B cell (primary cell): ENCODE results near the gene MROH2A. TPM values are rescaled to one million over a fixed set of nuclear protein-coding genes. Genes with fewer than 3 reads are reported as not detected.
"Not testable (repeated sequence)": the region's sequence is repeated elsewhere in the genome, so short reads cannot be mapped to it uniquely, and the experiment has no call there.

Source experiments
- ATAC-seq: fragments of 200-7000 bp; cut with Tn5 transposase; one replicate; pipeline ENCODE4 v1.10.0; 2021; ENCODE audit warnings: low read depth, mild to moderate bottlenecking, moderate number of reproducible peaks, moderate library complexity
- CTCF ChIA-PET: fragments of 350-600 bp; sonication (Branson Sonifier 250); formaldehyde crosslinking; loops from one replicate; lab custom pipeline; 2021; ENCODE audit warnings: antibody characterized with exemption, inconsistent platforms; lab: Charles Lee
- POLR2A ChIA-PET: fragments of 350-600 bp; sonication (Branson Sonifier 250); formaldehyde crosslinking; loops from one replicate; lab custom pipeline; 2021; ENCODE audit warnings: antibody characterized with exemption; lab: Charles Lee
- DNase-seq: peaks from one replicate; pipeline ENCODE4 v3.0.0; 2013
- H2AFZ ChIP-seq: 2 replicates; pipeline ENCODE4 v1.6.1; 2012; ENCODE audit warnings: mild to moderate bottlenecking, low read depth, low read length; ENCODE audit not compliant: insufficient read depth, poor library complexity, severe bottlenecking
- H3K27ac ChIP-seq, 2 donors: 1 replicate in 1 of 2; 2 replicates in 1 of 2; pipeline ENCODE4 v1.5.1; 2012 to 2013; ENCODE audit warnings: low read length in 2 of 2, mild to moderate bottlenecking in 2 of 2, moderate library complexity in 1 of 2
- H3K27me3 ChIP-seq, 4 experiments: fragments of 200-600 bp in 1 of 4; sonication (generic) in 1 of 4; replicated peaks in 1 of 4; 1 replicate in 2 of 4; 2 replicates in 2 of 4; pipeline versions ENCODE4 v1.6.1 to v1.7.0; 2013 to 2016; ENCODE audit warnings: low read length in 3 of 4, mild to moderate bottlenecking in 2 of 4, mixed read lengths in 1 of 4, moderate library complexity in 1 of 4; ENCODE audit not compliant: insufficient read depth in 4 of 4, control insufficient read depth in 3 of 4; ENCODE audit errors: control extremely low read depth in 1 of 4
- H3K36me3 ChIP-seq, 2 experiments: replicated peaks in 1 of 2; 1 replicate in 1 of 2; 2 replicates in 1 of 2; pipeline versions ENCODE4 v1.6.1 to v1.7.1; 2013; ENCODE audit warnings: low read length in 1 of 2; ENCODE audit not compliant: insufficient read depth in 2 of 2, control insufficient read depth in 1 of 2; ENCODE audit errors: control extremely low read depth in 1 of 2, extremely low read depth in 1 of 2
- H3K4me1 ChIP-seq, 2 donors: fragments of 200-600 bp in 1 of 2; sonication (generic) in 1 of 2; 1 replicate in 1 of 2; 2 replicates in 1 of 2; pipeline versions ENCODE4 v1.5.1 to v1.6.1; 2013 to 2017; ENCODE audit warnings: low read length in 2 of 2; ENCODE audit not compliant: control insufficient read depth in 2 of 2, insufficient read depth in 2 of 2
- H3K4me2 ChIP-seq: replicated peaks from 2 replicates; pipeline ENCODE3; 2012; ENCODE audit warnings: mild to moderate bottlenecking, low read depth, low read length; ENCODE audit not compliant: poor library complexity, severe bottlenecking
- H3K4me3 ChIP-seq, 5 experiments: fragments of 200-600 bp in 1 of 5; sonication (generic) in 1 of 5; 1 replicate in 3 of 5; 2 replicates in 2 of 5; pipeline versions ENCODE4 v1.5.1 to v1.7.0; 2011 to 2016; ENCODE audit warnings: low read length in 4 of 5, mild to moderate bottlenecking in 4 of 5, low read depth in 2 of 5, control low read depth in 1 of 5, moderate library complexity in 1 of 5; ENCODE audit not compliant: insufficient read depth in 1 of 5; ENCODE audit errors: control extremely low read depth in 1 of 5, extremely low read depth in 1 of 5
- H3K79me2 ChIP-seq: fragments of 200-600 bp; sonication (generic); one replicate; pipeline ENCODE4 v1.6.0; 2016; ENCODE audit warnings: low read length; ENCODE audit not compliant: control insufficient read depth, insufficient read depth
- H3K9ac ChIP-seq: fragments of 200-600 bp; sonication (generic); 2 replicates; pipeline ENCODE4 v1.6.1; 2017; ENCODE audit warnings: mild to moderate bottlenecking, low read length, moderate library complexity
- H3K9me3 ChIP-seq, 3 donors: one replicate each; pipeline versions ENCODE4 v1.6.1 to v1.7.1; 2013; ENCODE audit warnings: low read length in 2 of 3; ENCODE audit not compliant: control insufficient read depth in 2 of 3, insufficient read depth in 1 of 3; ENCODE audit errors: control extremely low read depth in 1 of 3
- H4K20me1 ChIP-seq: 2 replicates; pipeline ENCODE4 v1.6.0; 2012; ENCODE audit warnings: mild to moderate bottlenecking, low read length; ENCODE audit not compliant: insufficient read depth, control insufficient read depth, poor library complexity, severe bottlenecking
- H3K27ac Mint-ChIP-seq: one replicate; pipeline ENCODE4 v1.8.0; 2021; ENCODE audit warnings: mixed read lengths
- H3K27me3 Mint-ChIP-seq: one replicate; pipeline ENCODE4 v1.8.0; 2021; ENCODE audit warnings: mixed read lengths
- H3K4me1 Mint-ChIP-seq: one replicate; pipeline ENCODE4 v1.8.0; 2021; ENCODE audit warnings: mixed read lengths
- H3K4me3 Mint-ChIP-seq: one replicate; pipeline ENCODE4 v1.8.0; 2021; ENCODE audit warnings: mixed read lengths
- H3K9me3 Mint-ChIP-seq: one replicate; pipeline ENCODE4 v1.8.0; 2022; ENCODE audit warnings: mixed read lengths; ENCODE audit not compliant: insufficient read depth
- CTCF ChIP-seq: fragments of 200-600 bp; IDR thresholded peaks from one replicate; pipeline ENCODE4 v1.8.0; 2022; ENCODE audit warnings: antibody characterized with exemption, mild to moderate bottlenecking
- EZH2 ChIP-seq: IDR thresholded peaks from 2 replicates; pipeline ENCODE4 v1.6.1; 2012; ENCODE audit warnings: borderline replicate concordance, low read depth, mild to moderate bottlenecking, moderate library complexity, low read length; ENCODE audit not compliant: insufficient read depth, poor library complexity, severe bottlenecking
- WGBS: methylation state at CpG from one replicate; pipeline ENCODE4 v1.1.5; 2013; ENCODE audit warnings: missing lambda C conversion rate; ENCODE audit not compliant: insufficient coverage; 5-methylcytosine and 5-hydroxymethylcytosine counted together
- intact Hi-C: fragments of 100-400 bp; cut with micrococcal nuclease; formaldehyde crosslinking; loops from one replicate; pipeline ENCODE4 v1.10.0; 2022
- polyA minus RNA-seq: library from RNA; depleted of rRNA, polyadenylated mRNA; stranded (reverse); fragments of >200 nt; gene quantifications from 2 replicates; pipeline ENCODE4 v1.2.3, GENCODE V29; 2012
- polyA plus RNA-seq: library from polyadenylated mRNA; depleted of rRNA; stranded (reverse); fragments of >200 nt; gene quantifications from 2 replicates; pipeline ENCODE4 v1.2.3, GENCODE V29; 2012
- total RNA-seq, 2 donors: library from RNA; stranded (reverse); fragments of 120-200 nt in 1 of 2; gene quantifications; 1 replicate in 1 of 2; 2 replicates in 1 of 2; pipeline versions ENCODE4 v1.2.3 to v1.2.4, GENCODE V29; 2013 to 2022

MROH2A gene
- total RNA-seq (not detected in 2 replicates), polyA plus RNA-seq (not detected in 2 replicates), polyA minus RNA-seq (not detected in 2 replicates)
- not detected for total RNA-seq (2013)

GRCh38 chr2:233778030-233778429 is at the start of gene MROH2A:
Gene MROH2A (plus strand): TSS chr2:233778330. CDS start chr2:233779359, 1,029 bp downstream.
- Histone ChIP-seq H3K36me3 (no peaks in the 10 kb centered on the region), H3K9me3 (peaks cover 2 to 24% (median 8%) of the 10 kb centered on the region in 3 donors), H4K20me1 (no peaks in the 10 kb centered on the region), H2AFZ (no peak within 1 kb of the TSS), H3K27ac (no peak within 1 kb of the TSS), H3K4me3 (no peak within 1 kb of the TSS), H3K9ac (no peak within 1 kb of the TSS), H3K27me3 (peaks cover 0 to 12% (median 1%) of the 10 kb centered on the region in 4 experiments), H3K4me2 (no peak within 1 kb of the TSS), H3K4me1 (no peaks in the 10 kb centered on the region), H3K79me2 (no peaks in the 10 kb centered on the region)
- DNase-seq (no peak), ATAC-seq (no peak)
- TF ChIP-seq CTCF (no peak), EZH2 (no peak)
- Mint-ChIP-seq H3K9me3 (peaks cover 7% of the 10 kb centered on the region), H3K4me1 (no peaks in the 10 kb centered on the region), H3K27ac (no peak within 1 kb of the TSS), H3K27me3 (peaks cover 24% of the 10 kb centered on the region), H3K4me3 (no peak within 1 kb of the TSS)
- intact Hi-C loops: no loop called here
- POLR2A ChIA-PET: no interaction called here
- no CpG with 5 or more reads among the region's 2 CpGs for WGBS
- CTCF ChIA-PET: no interaction called here

- H3K27ac Mint-ChIP-seq: no peak within 1 kb of the TSS
- no peak for TF ChIP-seq CTCF
- no peak for TF ChIP-seq EZH2
- POLR2A ChIA-PET: no interaction called here
- no peak within 1 kb of the TSS for H3K4me2 ChIP-seq
- no peak within 1 kb of the TSS for H3K4me3 Mint-ChIP-seq
- H3K9me3 Mint-ChIP-seq: no peaks in the 10 kb centered on the region
- no peaks in the 10 kb centered on the region for H4K20me1 ChIP-seq
- no peaks in the 10 kb centered on the region for H3K36me3 ChIP-seq
- H3K4me1 Mint-ChIP-seq: no peaks in the 10 kb centered on the region
- no peak within 1 kb of the TSS for H2AFZ ChIP-seq
- peaks cover 27% of the 10 kb centered on the region for H3K27me3 Mint-ChIP-seq
- H3K27ac ChIP-seq: no peak within 1 kb of the TSS
- H3K4me3 ChIP-seq: no peak within 1 kb of the TSS
- H3K9me3 ChIP-seq: no peaks in the 10 kb centered on the region
- H3K9ac ChIP-seq: no peak within 1 kb of the TSS
- CTCF ChIA-PET: no interaction called here
- H3K79me2 ChIP-seq: no peaks in the 10 kb centered on the region
- peaks cover 0 to 5% (median 0%) of the 10 kb centered on the region in 4 experiments for H3K27me3 ChIP-seq
- no peak for ATAC-seq
- no peak for DNase-seq
- H3K4me1 ChIP-seq: no peaks in the 10 kb centered on the region
- WGBS: 90% methylated on average over 8 of the region's 8 CpGs
- intact Hi-C loops: no loop called here
Measured at GRCh38 chr2:233728723-233729301, 49.3 kb upstream of the MROH2A start, which contains the start of gene UGT1A3. Gene UGT1A3 (plus strand): TSS chr2:233729042. CDS start chr2:233729127, 85 bp downstream.

GRCh38 chr2:233736868-233737653 is 41.1 kb upstream of the MROH2A start:
- DNase-seq, H3K27ac ChIP-seq, CTCF ChIA-PET, POLR2A ChIA-PET, H3K4me2 ChIP-seq, H3K4me3 Mint-ChIP-seq, H3K9ac ChIP-seq, H3K4me3 ChIP-seq, H3K27ac Mint-ChIP-seq, H3K27me3 ChIP-seq, H3K79me2 ChIP-seq, H3K4me1 Mint-ChIP-seq, H3K9me3 ChIP-seq, H3K9me3 Mint-ChIP-seq, H4K20me1 ChIP-seq, H2AFZ ChIP-seq, intact Hi-C loops, H3K36me3 ChIP-seq, H3K4me1 ChIP-seq, ATAC-seq: not testable (repeated sequence)
- 94% methylated on average over 12 of the region's 14 CpGs for WGBS
- peaks cover 55% of the 10 kb centered on the region for H3K27me3 Mint-ChIP-seq
